ENCODE results near the gene CYREN. TPM values are rescaled to one million over a fixed set of nuclear protein-coding genes. Genes with fewer than 3 reads are reported as not detected.
A peak's percentile ranks its signal among the peaks of the same experiment; 100 is the strongest.

Gene CYREN
- total and polyA plus RNA-seq, 9 of the 15 experiments (the other 6 are each of a cell fraction or from before 2014, with no cell fraction given): 13.9 to 108 (median 88.8) TPM

GRCh38 chr7:135147341-135147898, 23.1 kb downstream of the CYREN start (continued):
- no peak for TF ChIP-seq E2F8 (IDR thresholded peaks at IDR 0.05; ENCODE audit: low read depth, partially characterized antibody)
- no peak for TF ChIP-seq E2F5 (CRISPR knock-in tag; IDR thresholded peaks at IDR 0.05)
- TF ChIP-seq TOE1 (IDR thresholded peaks at IDR 0.05; ENCODE audit: borderline replicate concordance): peak; percentile 61; the same call in 1 of the 2 replicates
- TF ChIP-seq TOE1 (CRISPR knock-in tag; IDR thresholded peaks at IDR 0.05; ENCODE audit: borderline replicate concordance, low read depth): no peak
- peak; percentile 65; the same call in 1 of the 2 replicates for TF ChIP-seq MTA1 (IDR thresholded peaks at IDR 0.05; ENCODE audit: borderline replicate concordance)
- TF ChIP-seq ZNF785 (CRISPR knock-in tag; IDR thresholded peaks at IDR 0.05): no peak
- TF ChIP-seq ETV1 (tag; conservative IDR thresholded peaks at IDR 0.05; ENCODE audit: low read depth): peak; percentile 88
- peak; percentile 51; the same call in 1 of the 2 replicates for TF ChIP-seq TAF7 (tag; IDR thresholded peaks at IDR 0.05)
- TF ChIP-seq DPF2 (IDR thresholded peaks at IDR 0.05): no peak
- TF ChIP-seq CAMTA2 (CRISPR knock-in tag; conservative IDR thresholded peaks at IDR 0.05): no peak
- TF ChIP-seq POLR2H (tag; IDR thresholded peaks at IDR 0.05; ENCODE audit: low read depth): no peak
- no peak for TF ChIP-seq JUND (IDR thresholded peaks at IDR 0.05; ENCODE audit: borderline replicate concordance, low read depth, low read length)
- TF ChIP-seq JUND (tag; IDR thresholded peaks at IDR 0.05; ENCODE audit: borderline replicate concordance, low read depth, low read length): no peak
- no peak for TF ChIP-seq PRDM10 (IDR thresholded peaks at IDR 0.05; ENCODE audit: partially characterized antibody)
- peak; percentile 61 for TF ChIP-seq USF2 (CRISPR knock-in tag; IDR thresholded peaks at IDR 0.05)
- no peak for TF ChIP-seq ZNF77 (CRISPR knock-in tag; IDR thresholded peaks at IDR 0.05)
- TF ChIP-seq ELF2 (CRISPR knock-in tag; IDR thresholded peaks at IDR 0.05): 0 out of 2 replicates have a peak, but pooled peaks have one; percentile 25
- no peak for TF ChIP-seq TRIM24 (IDR thresholded peaks at IDR 0.05)
- no peak for TF ChIP-seq TFE3 (CRISPR knock-in tag; IDR thresholded peaks at IDR 0.05)
- TF ChIP-seq NFIC (IDR thresholded peaks at IDR 0.05): no peak
